ENCODE data around the gene TPCN2.

DNA sequence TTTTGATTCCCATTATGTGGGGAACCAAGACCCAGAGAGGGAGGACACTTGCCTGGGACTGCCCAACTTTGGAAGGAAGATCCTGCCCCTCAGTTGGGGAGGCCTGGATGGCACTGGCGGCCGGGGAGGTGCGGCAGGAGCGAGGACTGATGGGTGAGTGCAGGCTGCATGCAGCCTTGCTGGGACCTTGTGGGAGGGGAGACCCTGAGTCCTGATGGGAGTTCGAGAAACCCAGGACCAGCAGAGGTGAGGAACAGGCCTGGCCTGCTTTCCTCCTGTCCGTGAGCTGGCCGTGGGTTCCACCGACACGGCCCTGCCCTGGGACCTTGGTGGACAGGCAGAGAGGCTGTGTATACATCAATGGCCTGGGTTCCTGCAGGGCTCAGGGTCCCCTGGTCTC, 87.7 kb downstream of the TPCN2 start:
- TF ChIP-seq, protein P1, sequence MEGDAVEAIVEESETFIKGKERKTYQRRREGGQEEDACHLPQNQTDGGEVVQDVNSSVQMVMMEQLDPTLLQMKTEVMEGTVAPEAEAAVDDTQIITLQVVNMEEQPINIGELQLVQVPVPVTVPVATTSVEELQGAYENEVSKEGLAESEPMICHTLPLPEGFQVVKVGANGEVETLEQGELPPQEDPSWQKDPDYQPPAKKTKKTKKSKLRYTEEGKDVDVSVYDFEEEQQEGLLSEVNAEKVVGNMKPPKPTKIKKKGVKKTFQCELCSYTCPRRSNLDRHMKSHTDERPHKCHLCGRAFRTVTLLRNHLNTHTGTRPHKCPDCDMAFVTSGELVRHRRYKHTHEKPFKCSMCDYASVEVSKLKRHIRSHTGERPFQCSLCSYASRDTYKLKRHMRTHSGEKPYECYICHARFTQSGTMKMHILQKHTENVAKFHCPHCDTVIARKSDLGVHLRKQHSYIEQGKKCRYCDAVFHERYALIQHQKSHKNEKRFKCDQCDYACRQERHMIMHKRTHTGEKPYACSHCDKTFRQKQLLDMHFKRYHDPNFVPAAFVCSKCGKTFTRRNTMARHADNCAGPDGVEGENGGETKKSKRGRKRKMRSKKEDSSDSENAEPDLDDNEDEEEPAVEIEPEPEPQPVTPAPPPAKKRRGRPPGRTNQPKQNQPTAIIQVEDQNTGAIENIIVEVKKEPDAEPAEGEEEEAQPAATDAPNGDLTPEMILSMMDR (IDR thresholded peaks at IDR 0.05), result no peak
- no peak for TF ChIP-seq POLR2A (IDR thresholded peaks at IDR 0.05)
